Activated T-helper 2 cell treated with anti-CD3 and anti-CD28 coated beads, Interferon-gamma antibody, Interleukin-2, Interleukin-4, amounts not matched to agents 10 μg/mL and 5 μg/mL and 100 μg/mL, durations not matched to agents 14 hours and 24 hours and 36 hours (primary cell): ENCODE data around the gene KCTD16. TPM values are rescaled to one million over a fixed set of nuclear protein-coding genes. Genes with fewer than 3 reads are reported as not detected.

Experiments
- DNase-seq: peaks from one replicate; pipeline ENCODE4 v3.0.0; 2021; ENCODE audit warnings: low spot score
- H3K27ac Mint-ChIP-seq: one replicate; pipeline ENCODE4 v1.8.0; 2021; ENCODE audit warnings: mixed read lengths
- H3K27me3 Mint-ChIP-seq: one replicate; pipeline ENCODE4 v1.8.0; 2021; ENCODE audit warnings: low read depth, mixed read lengths
- H3K36me3 Mint-ChIP-seq: one replicate; pipeline ENCODE4 v1.8.0; 2021; ENCODE audit warnings: low read depth, mixed read lengths
- H3K4me1 Mint-ChIP-seq: one replicate; pipeline ENCODE4 v1.8.0; 2021; ENCODE audit warnings: low read depth, mixed read lengths
- H3K4me3 Mint-ChIP-seq: one replicate; pipeline ENCODE4 v1.8.0; 2021; ENCODE audit warnings: low read depth, mild to moderate bottlenecking, moderate library complexity, mixed read lengths
- H3K9me3 Mint-ChIP-seq: one replicate; pipeline ENCODE4 v1.8.0; 2021; ENCODE audit warnings: mixed read lengths
- intact Hi-C: fragments of 100-400 bp; cut with micrococcal nuclease; formaldehyde crosslinking; loops from one replicate; pipeline ENCODE4 v1.15.1; 2023
- total RNA-seq: library from RNA; stranded (reverse); gene quantifications from 2 replicates; pipeline ENCODE4 v1.2.3, GENCODE V29; 2022

The KCTD16 gene
- total RNA-seq, 1 donor from 2014 or later, result not detected

DNA sequence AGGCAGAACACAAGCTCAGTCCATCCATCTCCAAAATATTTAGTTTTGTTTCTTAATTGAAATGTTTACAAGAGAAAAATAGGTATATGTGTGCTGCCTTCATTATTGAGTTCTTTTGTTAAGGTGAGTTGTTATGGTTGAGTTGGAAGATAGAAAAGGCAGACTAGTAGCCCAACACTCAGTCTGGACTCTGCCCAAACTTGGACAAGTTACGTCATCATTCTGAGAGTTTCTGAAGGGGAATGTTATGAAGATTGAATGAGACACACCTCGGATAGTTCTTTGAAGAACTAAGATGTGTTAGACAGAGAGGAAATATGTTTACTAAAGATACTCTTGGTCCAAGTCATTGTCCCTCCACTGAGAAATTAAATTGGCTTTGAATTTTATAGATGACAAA, 245.5 kb downstream of the KCTD16 start:
- H3K4me1 Mint-ChIP-seq, result no peaks in the 10 kb centered on the region
- intact Hi-C loops, result no loop called here
- DNase-seq, result no peak
- peaks cover 5% of the 10 kb centered on the region for H3K9me3 Mint-ChIP-seq
- H3K4me3 Mint-ChIP-seq, result no peak overlapping the region
- no peaks in the 10 kb centered on the region for H3K27me3 Mint-ChIP-seq
- no peaks in the 10 kb centered on the region for H3K36me3 Mint-ChIP-seq
- no peak overlapping the region for H3K27ac Mint-ChIP-seq

DNA sequence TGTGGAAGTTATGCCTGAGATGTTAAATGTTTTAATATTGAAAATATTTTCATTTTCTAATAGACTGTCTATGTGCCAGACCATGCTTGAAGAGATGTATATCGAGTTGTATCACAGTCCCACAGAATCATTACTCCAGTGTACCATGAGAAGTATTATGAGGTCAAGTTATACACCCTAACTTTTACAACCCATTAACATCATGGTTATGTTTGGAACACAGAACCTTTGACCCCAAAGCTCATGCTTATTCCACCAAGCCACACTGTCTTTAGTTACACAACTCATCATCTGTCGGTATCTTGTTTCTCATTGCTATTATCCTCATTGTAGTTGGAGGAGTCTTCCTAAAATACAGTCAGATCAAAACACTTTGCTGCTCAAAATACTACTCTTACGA, 248.0 kb downstream of the KCTD16 start:
- H3K9me3 Mint-ChIP-seq, result peaks cover 6% of the 10 kb centered on the region
- H3K4me3 Mint-ChIP-seq, result no peak overlapping the region
- H3K27me3 Mint-ChIP-seq, result no peaks in the 10 kb centered on the region
- intact Hi-C loops, result no loop called here
- H3K27ac Mint-ChIP-seq, result no peak overlapping the region
- H3K4me1 Mint-ChIP-seq, result no peaks in the 10 kb centered on the region
- no peaks in the 10 kb centered on the region for H3K36me3 Mint-ChIP-seq
- DNase-seq, result no peak

DNA sequence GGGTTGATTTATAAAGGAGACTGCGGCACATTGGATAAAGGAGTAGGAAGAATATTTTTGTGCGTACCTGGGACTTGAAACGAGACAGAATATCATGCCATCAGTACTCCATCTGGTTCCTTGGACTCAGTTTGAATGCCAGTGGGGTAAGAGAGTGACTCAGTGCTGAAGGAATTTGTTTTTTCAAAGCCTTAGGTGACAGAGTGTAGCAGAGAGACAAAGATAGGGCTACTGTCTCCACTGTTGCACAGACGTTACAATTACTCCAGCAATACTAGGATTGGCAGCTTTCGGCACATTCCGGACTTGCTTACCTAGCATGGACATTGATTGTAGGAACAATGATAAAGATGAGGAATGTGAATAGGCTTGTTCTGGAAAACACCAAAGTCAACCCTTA, 250.7 kb downstream of the KCTD16 start:
- intact Hi-C loops, result no loop called here
- Mint-ChIP-seq H3K4me1 (no peaks in the 10 kb centered on the region), H3K36me3 (no peaks in the 10 kb centered on the region), H3K9me3 (peaks cover 6% of the 10 kb centered on the region), H3K27ac (no peak overlapping the region), H3K4me3 (no peak overlapping the region), H3K27me3 (no peaks in the 10 kb centered on the region)
- no peak for DNase-seq

DNA sequence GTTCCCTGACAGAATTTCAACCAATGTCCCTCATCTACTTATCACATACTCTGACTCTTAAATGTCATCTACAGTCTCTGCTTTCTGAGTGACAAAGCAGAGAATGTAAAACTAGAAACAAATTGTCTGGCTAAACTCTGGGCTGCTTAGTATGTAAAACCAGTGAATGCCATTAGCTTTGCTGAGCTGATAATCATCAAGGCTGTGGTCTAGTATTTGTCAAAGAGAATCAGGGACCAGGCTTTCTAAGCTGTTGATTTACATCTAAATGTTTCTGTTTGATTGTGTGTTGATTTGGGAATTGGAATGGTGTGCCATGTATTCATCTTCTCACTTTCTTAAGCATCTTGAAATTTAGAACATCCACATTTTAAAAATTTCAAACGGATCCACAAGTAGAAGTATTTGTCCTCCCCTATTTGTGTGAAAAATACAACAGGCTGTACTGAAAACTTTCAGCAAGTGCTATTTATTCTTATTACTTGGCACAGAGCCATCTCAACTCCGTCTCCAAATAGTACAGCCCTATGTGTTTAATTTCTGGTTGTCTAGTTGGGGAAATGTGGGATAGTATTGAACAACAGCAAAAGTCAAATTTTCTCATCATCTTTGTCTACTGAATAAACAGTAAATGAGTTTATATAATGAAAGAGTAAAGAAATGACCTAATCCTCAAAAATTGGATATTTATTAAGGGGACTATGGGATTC, 251.5 kb downstream of the KCTD16 start:
- Mint-ChIP-seq H3K36me3 (no peaks in the 10 kb centered on the region), H3K27me3 (no peaks in the 10 kb centered on the region), H3K9me3 (peaks cover 6% of the 10 kb centered on the region), H3K27ac (no peak overlapping the region), H3K4me3 (no peak overlapping the region), H3K4me1 (no peaks in the 10 kb centered on the region)
- DNase-seq, result no peak
- intact Hi-C loops, result no loop called here

DNA sequence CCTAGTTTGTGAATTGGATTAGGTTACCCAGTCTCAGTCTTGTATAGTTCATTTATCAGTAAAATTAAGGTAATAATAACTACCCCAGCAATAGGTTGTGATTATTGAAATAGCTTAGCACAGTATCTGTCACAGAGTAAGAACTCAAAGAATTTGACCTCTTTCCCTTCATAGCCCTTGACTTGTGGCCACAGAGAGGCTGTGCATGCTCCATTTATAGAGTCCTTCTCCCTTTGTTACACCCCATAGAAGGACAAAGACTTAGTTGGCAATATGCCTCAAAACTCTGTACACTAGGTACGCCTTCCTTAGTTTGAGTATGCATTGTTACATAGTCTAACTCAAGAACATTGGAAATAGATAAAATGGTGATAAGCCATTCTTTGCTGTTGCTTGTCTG, 257.2 kb downstream of the KCTD16 start:
- Mint-ChIP-seq H3K4me3 (no peak overlapping the region), H3K27me3 (no peaks in the 10 kb centered on the region), H3K27ac (no peak overlapping the region), H3K4me1 (no peaks in the 10 kb centered on the region), H3K36me3 (no peaks in the 10 kb centered on the region), H3K9me3 (no peaks in the 10 kb centered on the region)
- no peak for DNase-seq
- intact Hi-C loops, result no loop called here

DNA sequence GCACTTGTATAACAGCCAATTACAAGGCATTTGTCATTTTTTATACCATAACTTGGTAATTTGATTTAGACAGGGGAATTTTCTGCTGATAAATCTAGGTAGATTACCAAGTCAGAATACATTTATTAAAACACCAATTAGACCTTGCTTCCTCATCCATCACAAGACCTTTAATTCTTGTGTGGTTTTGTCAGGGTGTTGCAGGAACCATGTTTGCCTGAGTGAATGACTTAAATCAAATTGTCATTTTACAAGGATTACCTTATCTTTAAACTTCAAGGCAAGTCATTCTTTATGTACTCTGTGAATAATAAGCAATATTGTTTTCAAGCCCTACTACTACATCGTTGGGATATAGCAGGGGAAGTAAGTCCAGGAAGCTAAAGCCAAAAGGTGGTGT, 257.7 kb downstream of the KCTD16 start:
- H3K27ac Mint-ChIP-seq, result no peak overlapping the region
- no peaks in the 10 kb centered on the region for H3K36me3 Mint-ChIP-seq
- H3K27me3 Mint-ChIP-seq, result no peaks in the 10 kb centered on the region
- H3K4me1 Mint-ChIP-seq, result no peaks in the 10 kb centered on the region
- no peak for DNase-seq
- H3K4me3 Mint-ChIP-seq, result no peak overlapping the region
- intact Hi-C loops, result no loop called here
- H3K9me3 Mint-ChIP-seq, result no peaks in the 10 kb centered on the region

DNA sequence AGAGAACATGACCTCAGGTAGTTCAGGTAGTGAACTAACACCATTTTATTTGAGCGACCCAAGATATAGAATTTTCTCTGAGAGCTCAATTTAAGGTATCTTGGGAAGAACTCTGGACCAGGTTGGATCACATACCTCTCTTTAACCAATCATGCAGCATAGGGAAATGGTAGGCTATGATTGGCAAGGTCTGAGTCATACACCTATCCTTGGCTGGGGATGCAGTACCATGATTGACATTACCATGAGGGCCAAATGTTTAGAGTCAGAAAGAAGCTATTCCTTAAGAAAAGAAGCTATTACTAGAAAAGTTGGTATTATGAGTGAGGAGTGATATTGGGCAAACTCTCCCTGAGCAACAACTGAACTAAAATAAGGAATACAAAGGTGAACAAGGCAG, 258.7 kb downstream of the KCTD16 start:
- intact Hi-C loops, result no loop called here
- no peak overlapping the region for H3K27ac Mint-ChIP-seq
- no peak for DNase-seq
- no peaks in the 10 kb centered on the region for H3K4me1 Mint-ChIP-seq
- H3K4me3 Mint-ChIP-seq, result no peak overlapping the region
- no peaks in the 10 kb centered on the region for H3K36me3 Mint-ChIP-seq
- H3K9me3 Mint-ChIP-seq, result no peaks in the 10 kb centered on the region
- H3K27me3 Mint-ChIP-seq, result no peaks in the 10 kb centered on the region

DNA sequence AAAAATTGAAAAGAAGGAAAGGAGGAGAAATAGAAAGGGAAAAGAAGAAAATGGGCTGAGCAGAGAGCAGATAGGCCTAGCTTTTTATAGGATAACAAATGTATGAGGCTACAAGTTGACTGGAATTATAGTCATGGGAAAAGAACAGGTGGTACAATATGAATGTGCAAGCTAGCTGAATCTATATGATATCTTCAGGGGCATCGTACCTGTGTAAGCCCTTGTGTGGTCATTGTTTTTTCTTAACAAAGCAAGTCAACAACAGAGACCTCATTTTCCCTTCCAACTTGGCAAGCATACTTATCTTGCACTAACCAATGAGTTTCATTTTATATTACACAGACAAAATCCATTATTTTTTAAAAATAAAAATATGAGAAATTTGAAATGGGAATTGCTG, 259.2 kb downstream of the KCTD16 start:
- H3K4me1 Mint-ChIP-seq, result no peaks in the 10 kb centered on the region
- intact Hi-C loops, result no loop called here
- no peak overlapping the region for H3K27ac Mint-ChIP-seq
- H3K4me3 Mint-ChIP-seq, result no peak overlapping the region
- H3K27me3 Mint-ChIP-seq, result no peaks in the 10 kb centered on the region
- no peak for DNase-seq
- H3K9me3 Mint-ChIP-seq, result no peaks in the 10 kb centered on the region
- H3K36me3 Mint-ChIP-seq, result no peaks in the 10 kb centered on the region

DNA sequence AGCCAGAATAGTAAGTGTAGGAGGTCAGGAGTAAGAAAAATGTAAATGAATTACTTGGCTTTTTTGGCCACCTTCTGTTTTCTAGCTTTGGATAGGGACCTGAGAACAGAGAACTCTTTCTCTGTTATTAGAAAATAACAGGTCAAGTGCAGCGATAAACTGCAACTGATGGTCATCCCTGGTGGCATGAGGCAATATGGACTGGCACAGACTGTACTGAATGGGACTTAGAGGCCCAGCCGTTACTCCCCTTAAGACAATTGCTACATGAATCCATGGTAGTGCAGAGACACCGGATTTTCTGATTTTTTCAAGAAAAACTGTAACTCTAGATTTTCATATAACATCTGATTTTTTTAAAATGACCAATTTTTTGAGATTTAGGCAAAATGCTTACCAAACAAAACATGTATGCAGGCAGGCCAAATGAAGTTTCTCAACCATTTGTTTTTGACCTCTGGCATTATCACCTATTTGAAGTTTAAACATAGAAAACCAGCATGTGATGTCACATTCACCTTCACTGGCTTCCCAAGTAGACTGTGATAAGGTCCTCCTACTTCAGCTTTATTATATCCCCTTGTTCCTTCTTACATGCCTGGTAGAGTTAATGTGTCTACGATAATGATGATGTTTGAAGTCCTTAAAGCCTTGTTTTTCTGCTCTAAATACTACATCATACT, 262.6 kb downstream of the KCTD16 start:
- Mint-ChIP-seq H3K27ac (no peak overlapping the region), H3K4me1 (no peaks in the 10 kb centered on the region), H3K9me3 (no peaks in the 10 kb centered on the region), H3K36me3 (no peaks in the 10 kb centered on the region), H3K4me3 (no peak overlapping the region), H3K27me3 (no peaks in the 10 kb centered on the region)
- intact Hi-C loops, result no loop called here
- no peak for DNase-seq

DNA sequence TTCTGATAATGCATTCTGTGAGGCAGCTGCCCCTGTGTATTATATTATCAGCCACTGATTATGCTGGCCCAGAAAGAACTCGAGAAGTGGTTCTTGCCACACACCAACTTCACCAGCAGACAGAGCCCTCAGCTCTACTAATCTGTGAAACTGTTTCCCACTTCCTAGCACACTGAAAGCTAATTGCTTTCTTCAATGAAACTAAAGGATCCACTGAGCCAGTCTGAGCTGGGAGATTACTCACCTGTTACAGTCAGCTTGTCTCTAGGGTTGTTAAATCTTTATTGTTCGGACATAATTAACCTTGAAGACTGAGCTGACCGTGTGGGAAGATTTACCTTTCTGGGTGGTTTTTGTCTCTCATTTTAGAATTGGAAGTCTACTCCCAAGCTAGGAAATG, 263.2 kb downstream of the KCTD16 start:
- Mint-ChIP-seq H3K4me1 (no peaks in the 10 kb centered on the region), H3K27me3 (no peaks in the 10 kb centered on the region), H3K36me3 (no peaks in the 10 kb centered on the region), H3K9me3 (no peaks in the 10 kb centered on the region), H3K27ac (no peak overlapping the region), H3K4me3 (no peak overlapping the region)
- intact Hi-C loops, result no loop called here
- DNase-seq, result no peak

DNA sequence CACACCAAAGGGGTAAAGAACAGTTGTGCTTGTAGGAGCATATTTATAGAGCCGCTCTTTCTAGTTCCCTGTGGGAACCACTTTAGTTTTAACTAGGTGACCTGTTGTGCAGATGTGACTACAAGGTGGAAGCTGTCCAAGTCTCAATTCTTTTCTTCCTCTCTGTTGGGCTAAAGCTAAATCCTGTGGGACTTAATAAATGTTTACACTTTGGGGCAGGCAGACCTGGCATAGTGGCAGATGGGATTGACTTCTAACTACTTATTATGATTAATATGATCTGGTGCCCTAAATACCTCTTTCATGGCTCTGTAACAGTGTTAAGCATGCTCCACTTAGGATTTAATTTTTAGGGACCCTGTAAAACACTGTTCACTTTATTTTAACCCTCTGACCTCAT, 265.3 kb downstream of the KCTD16 start:
- Mint-ChIP-seq H3K36me3 (no peaks in the 10 kb centered on the region), H3K4me1 (no peaks in the 10 kb centered on the region), H3K9me3 (peaks cover 6% of the 10 kb centered on the region), H3K4me3 (no peak overlapping the region), H3K27me3 (no peaks in the 10 kb centered on the region), H3K27ac (no peak overlapping the region)
- intact Hi-C loops, result no loop called here
- no peak for DNase-seq

DNA sequence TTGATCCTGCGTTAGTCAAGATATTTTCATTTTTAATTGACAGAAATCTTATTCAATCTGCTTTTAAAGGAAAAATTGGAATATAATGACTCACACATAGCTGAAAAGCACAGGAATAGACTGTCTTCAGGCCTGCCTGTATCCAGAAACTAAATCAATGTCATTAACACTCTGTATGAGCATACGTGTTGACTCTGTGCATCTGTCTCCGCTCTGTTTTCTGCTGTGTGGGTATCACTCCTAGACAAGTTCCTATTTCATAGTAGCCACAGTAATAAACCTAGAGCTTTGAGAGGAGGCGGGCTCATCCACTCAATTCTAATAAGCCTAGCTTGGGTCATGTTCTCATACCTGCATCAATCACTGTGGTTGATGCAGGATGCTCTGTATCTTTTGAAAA, 267.6 kb downstream of the KCTD16 start:
- H3K9me3 Mint-ChIP-seq, result peaks cover 19% of the 10 kb centered on the region
- intact Hi-C loops, result no loop called here
- H3K4me3 Mint-ChIP-seq, result no peak overlapping the region
- H3K27me3 Mint-ChIP-seq, result no peaks in the 10 kb centered on the region
- H3K4me1 Mint-ChIP-seq, result no peaks in the 10 kb centered on the region
- H3K36me3 Mint-ChIP-seq, result no peaks in the 10 kb centered on the region
- no peak overlapping the region for H3K27ac Mint-ChIP-seq
- DNase-seq, result no peak

DNA sequence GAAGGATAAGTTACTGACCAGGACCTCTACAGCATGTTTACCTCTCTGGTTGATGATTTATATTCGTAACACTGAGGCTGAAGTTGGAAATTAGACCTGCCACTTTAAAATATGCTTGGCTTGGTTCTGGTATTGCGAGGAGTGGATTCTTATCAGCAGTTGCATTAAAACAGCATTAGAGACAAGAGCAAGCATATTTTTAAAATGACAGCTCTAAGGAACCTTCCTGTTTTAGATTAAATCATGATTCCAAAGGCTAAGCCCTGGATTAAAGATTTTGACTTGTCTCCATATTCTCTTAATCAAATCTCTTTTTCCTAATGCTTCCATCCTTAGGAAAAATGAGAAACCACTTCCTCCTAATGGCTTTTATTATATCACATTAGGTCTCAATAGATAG, 277.8 kb downstream of the KCTD16 start:
- no peak overlapping the region for H3K4me3 Mint-ChIP-seq
- no peaks in the 10 kb centered on the region for H3K27me3 Mint-ChIP-seq
- no peaks in the 10 kb centered on the region for H3K4me1 Mint-ChIP-seq
- intact Hi-C loops, result no loop called here
- H3K36me3 Mint-ChIP-seq, result no peaks in the 10 kb centered on the region
- no peak for DNase-seq
- peaks cover 4% of the 10 kb centered on the region for H3K9me3 Mint-ChIP-seq
- no peak overlapping the region for H3K27ac Mint-ChIP-seq
